22Rv1 (cell line): ENCODE results near the gene TSPAN4.
A peak's percentile ranks its signal among the peaks of the same experiment; 100 is the strongest.

Experiments
- H3K27ac ChIP-seq: fragments of 450-650 bp; 2 replicates; pipeline ENCODE4 v1.5.1; 2017
- CTCF ChIP-seq: fragments of 450-650 bp; IDR thresholded peaks from 2 replicates; pipeline ENCODE4 v1.5.1; 2017; ENCODE audit warnings: mild to moderate bottlenecking
- ZFX ChIP-seq: fragments of 450-650 bp; IDR thresholded peaks from 2 replicates; pipeline ENCODE4 v1.6.1; 2017; ENCODE audit warnings: antibody characterized with exemption, borderline replicate concordance

The TSPAN4 gene

GRCh38 chr11:858762-859339 is 16.2 kb downstream of the TSPAN4 start:
- no peak overlapping the region for H3K27ac ChIP-seq
- TF ChIP-seq CTCF (no peak), ZFX (no peak)

DNA sequence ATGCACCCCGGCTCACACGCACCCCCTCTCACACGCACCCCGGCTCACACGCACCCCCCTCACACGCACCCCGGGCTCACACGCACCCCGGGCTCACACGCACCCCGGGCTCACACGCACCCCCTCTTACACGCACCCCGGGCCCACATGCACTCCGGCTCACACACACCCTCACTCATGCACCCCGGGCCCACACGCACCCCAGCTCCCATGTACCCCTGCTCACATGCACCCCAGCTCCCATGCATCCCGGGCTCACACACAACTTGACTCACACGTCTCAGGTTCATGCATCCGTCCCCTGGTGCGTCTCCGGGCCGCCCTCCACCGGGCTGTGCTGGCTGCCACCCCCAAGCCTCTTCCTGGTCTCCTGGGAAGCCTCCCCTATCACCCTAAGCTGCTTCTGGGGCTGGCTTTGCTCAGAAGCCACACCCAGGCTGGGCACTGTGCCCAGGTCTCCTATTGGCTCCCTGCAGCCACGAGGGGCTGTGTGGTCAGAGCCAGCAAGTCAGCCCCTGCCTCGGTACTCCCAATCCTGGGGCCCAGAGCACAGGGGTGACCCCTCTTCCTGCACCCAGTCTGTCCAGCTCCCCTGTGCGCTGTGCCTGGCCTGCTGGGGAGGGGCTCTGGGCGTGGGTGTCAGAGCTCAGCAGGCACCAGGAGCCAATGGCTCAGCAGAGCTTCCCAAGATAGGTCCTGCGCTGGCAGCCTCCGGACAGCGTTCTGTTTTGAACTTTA is 16.9 kb downstream of the TSPAN4 start:
- peak overlapping the region; percentile 71 for H3K27ac ChIP-seq
- TF ChIP-seq CTCF, result no peak
- TF ChIP-seq ZFX, result no peak

- peak overlapping the region; percentile 71 for H3K27ac ChIP-seq
- TF ChIP-seq ZFX (no peak), CTCF (no peak)
Measured at GRCh38 chr11:860234-861104, 17.8 kb downstream of the TSPAN4 start.

DNA sequence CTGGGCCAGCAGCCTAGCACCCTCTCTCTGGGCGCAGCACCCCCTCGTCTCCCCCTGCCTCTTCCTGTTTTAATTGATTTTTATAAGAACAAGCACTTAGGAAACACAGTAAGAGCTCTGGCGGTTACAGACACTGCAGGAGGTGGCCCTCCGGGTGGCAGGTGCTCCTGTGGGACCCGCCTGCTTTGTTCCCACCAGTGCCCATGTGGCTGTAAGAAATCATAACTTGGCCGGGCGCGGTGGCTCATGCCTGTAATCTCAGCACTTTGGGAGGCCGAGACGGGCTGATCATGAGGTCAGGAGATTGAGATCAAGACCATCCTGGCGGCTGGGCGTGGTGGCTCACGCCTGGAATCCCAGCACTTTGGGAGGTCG is 18.4 kb downstream of the TSPAN4 start:
- no peak for TF ChIP-seq ZFX
- no peak for TF ChIP-seq CTCF
- H3K27ac ChIP-seq, result peak overlapping the region; percentile 36

DNA sequence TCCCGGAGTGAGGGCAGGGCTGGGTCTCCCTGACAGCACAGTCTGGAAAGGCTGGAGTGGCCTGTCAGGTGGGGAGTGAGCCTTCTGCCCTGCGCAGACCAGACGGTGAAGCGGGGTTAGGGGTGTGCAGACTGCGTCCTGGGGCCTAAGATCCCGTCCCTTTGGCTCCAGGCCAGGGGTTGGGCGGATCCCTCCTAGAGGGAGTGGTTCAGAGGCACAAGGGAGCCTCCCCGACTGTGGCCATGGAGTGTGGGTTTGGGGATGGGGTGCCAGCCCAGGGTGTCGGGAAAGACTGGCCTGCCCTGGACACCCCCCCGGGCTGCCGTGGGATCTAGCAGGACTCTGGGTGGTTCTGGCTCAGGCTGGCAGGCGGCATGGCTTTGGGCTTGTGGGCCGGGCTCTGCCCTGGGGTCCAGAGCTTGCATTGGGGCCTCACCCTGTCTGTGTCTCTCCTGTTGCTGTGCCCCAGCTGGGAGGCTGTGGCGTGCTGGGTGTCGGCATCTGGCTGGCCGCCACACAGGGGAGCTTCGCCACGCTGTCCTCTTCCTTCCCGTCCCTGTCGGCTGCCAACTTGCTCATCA is 19.5 kb downstream of the TSPAN4 start:
- peak overlapping the region; percentile 36 for H3K27ac ChIP-seq
- no peak for TF ChIP-seq ZFX
- TF ChIP-seq CTCF, result no peak

DNA sequence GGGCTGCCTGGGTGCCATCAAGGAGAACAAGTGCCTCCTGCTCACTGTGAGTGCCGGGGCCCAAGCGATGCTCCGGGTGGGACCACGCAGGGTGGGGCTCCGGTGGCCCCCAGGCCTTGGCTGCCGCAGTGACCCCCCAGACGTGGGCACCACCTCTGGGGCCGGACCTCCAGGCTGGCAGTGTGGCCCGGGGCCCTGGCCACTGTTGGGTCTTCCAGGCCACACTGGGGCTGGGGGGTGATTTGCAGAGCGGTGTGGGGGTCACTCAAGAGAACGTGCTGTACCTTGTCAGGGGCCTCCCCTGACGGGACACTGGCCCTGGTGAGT is 20.0 kb downstream of the TSPAN4 start:
- peak overlapping the region; percentile 36; the same call in 1 of the 2 replicates for H3K27ac ChIP-seq
- TF ChIP-seq CTCF (no peak), ZFX (no peak)
